ENCODE measurements around the gene DOCK2. TPM values are rescaled to one million over a fixed set of nuclear protein-coding genes. Genes with fewer than 3 reads are reported as not detected.
"Not testable (repeated sequence)": the region's sequence is repeated elsewhere in the genome, so short reads cannot be mapped to it uniquely, and the experiment has no call there.

Gene DOCK2
- total RNA-seq, 1 donor: 167 TPM

DNA sequence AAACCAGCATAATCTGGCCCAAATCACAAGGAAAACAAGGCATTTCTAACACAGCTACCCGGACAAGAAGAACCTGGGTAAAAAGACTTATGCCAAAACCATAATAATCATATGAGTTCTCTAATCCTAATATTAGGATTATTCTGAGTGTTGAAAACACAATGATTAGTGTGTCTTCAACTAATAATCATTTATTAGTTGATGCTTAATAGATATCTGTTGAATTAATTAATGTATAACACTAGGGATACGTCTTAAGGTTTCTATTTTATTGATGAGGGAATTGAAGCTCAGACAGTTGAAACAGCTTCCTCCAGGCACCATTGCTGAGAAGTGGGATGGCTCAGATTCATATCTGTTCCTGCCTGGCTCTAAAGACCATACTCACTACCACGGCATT lies 112.2 kb downstream of the DOCK2 start:
- DNase-seq (ENCODE audit: low read depth in 2 of 3, low spot score in 2 of 3): no peak

DNA sequence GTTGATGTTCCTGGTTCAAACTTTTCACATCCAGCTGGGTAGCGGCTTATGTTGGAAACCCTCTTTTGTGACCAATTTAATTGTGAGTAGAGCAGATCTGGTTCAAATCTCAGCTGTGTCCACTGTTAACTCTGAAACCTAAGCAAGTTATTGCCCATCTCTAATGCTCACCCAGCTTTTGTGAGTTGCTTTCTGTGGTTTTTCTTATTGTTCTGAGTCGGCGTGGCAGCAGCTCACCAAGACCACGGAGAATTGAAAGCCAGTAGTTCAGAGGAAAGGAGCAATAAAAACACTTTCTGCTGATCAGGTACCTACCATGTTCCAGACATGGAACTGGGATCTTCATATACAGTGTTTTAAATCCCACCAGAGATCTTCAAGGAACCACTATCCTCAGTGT lies 114.4 kb downstream of the DOCK2 start:
- DNase-seq (ENCODE audit: low read depth in 2 of 3, low spot score in 2 of 3): no peak

DNA sequence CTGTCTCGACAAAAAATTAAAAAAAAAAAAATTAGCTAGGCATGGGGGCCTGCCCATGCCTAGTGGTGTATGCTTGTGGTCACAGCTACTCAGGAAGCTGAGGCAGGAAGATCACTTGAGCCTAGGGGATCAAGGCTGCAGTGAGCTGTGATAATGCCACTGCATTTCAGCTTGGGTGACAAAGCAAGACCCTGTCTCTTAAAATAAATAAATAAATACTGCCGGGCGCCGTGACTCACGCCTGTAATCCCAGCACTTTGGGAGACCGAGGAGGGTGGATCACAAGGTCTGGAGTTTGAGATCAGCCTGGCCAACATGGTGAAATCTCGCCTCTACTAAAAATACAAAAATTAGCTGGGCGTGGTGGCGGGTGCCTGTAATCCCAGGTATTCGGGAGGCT lies 115.5 kb downstream of the DOCK2 start:
- not testable (repeated sequence) for DNase-seq (ENCODE audit: low read depth in 2 of 3, low spot score in 2 of 3)

- no peak for DNase-seq (ENCODE audit: low read depth in 2 of 3, low spot score in 2 of 3)
Measured at GRCh38 chr5:169753795-169754194, 116.7 kb downstream of the DOCK2 start.

GRCh38 chr5:169754737-169755136 lies 117.7 kb downstream of the DOCK2 start:
- DNase-seq (ENCODE audit: low read depth in 2 of 3, low spot score in 2 of 3): no peak

DNA sequence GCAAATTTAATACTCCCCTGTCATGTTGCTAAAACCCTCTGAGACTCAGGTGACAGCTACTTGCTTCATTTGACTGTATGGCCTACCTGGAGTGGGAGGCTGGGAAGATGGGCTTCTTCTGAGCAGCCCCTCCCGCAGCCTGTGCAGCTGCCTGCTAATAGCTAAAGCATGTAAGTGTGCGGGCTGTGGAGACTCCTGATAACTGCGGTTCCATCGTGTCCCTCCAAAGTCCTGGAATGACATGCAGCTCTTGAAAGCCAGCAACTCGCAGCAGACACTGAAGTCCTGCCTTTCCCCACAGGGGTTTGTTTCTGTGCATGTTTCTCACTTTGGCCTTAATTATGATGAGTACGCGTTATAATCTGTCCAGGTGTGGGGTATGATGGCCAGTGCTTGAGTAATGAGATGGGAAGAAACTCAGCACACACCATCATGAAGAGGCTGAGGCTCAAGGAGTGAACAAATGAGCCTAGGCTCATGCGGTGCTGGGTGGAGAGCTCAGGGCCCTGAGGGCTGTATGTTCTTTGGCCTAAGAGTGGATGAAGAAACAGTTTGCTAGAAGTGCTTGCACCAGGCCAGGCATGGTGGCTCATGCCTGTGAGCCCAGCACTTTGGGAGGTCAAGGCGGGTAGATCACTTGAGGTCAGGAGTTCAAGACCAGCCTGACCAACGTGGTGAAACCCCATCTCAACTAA lies 119.1 kb downstream of the DOCK2 start:
- no peak for DNase-seq (ENCODE audit: low read depth in 2 of 3, low spot score in 2 of 3)

GRCh38 chr5:169757016-169757415 lies 119.9 kb downstream of the DOCK2 start:
- DNase-seq (ENCODE audit: low read depth in 2 of 3, low spot score in 2 of 3): no peak

GRCh38 chr5:169758886-169759285 lies 121.8 kb downstream of the DOCK2 start:
- DNase-seq (ENCODE audit: low read depth in 2 of 3, low spot score in 2 of 3): no peak

- no peak for DNase-seq (ENCODE audit: low read depth in 2 of 3, low spot score in 2 of 3)
Measured at GRCh38 chr5:169760229-169760628, 123.2 kb downstream of the DOCK2 start.

GRCh38 chr5:169762338-169763095 lies 125.4 kb downstream of the DOCK2 start:
- no peak for DNase-seq (ENCODE audit: low read depth in 2 of 3, low spot score in 2 of 3)

DNA sequence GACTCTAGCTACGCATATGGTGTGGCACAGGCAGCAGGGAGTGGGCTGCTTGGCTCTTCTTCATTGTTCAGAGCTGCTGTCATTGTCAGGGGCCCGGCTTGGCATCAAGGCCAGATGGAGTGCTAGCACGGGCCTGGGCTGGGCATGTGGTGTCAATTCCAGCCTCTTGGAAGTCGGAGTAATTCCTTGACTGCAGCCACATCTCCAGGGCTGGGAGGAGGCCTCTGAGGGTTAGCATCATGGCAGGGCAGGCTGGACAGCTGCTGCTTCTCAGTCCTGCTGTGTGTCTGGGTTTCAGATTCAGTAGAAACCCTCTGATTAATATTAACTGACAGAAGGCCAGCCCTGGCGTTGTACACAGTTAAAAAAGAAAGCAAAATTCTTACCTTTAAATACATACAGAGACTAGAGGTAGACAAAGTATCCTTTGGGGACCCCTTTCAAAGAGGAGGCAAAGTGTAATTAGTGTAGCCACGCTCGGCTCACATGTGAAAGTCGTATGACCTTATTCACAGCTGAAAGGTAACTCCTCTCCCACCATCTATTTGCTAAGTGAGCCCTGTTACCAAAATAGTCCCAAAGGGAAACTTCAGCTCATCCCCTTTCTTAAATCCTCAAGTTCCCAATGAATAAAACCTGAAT lies 126.4 kb downstream of the DOCK2 start:
- no peak for DNase-seq (ENCODE audit: low read depth in 2 of 3, low spot score in 2 of 3)

- no peak for DNase-seq (ENCODE audit: low read depth in 2 of 3, low spot score in 2 of 3)
Measured at GRCh38 chr5:169764018-169764378, 126.9 kb downstream of the DOCK2 start.

DNA sequence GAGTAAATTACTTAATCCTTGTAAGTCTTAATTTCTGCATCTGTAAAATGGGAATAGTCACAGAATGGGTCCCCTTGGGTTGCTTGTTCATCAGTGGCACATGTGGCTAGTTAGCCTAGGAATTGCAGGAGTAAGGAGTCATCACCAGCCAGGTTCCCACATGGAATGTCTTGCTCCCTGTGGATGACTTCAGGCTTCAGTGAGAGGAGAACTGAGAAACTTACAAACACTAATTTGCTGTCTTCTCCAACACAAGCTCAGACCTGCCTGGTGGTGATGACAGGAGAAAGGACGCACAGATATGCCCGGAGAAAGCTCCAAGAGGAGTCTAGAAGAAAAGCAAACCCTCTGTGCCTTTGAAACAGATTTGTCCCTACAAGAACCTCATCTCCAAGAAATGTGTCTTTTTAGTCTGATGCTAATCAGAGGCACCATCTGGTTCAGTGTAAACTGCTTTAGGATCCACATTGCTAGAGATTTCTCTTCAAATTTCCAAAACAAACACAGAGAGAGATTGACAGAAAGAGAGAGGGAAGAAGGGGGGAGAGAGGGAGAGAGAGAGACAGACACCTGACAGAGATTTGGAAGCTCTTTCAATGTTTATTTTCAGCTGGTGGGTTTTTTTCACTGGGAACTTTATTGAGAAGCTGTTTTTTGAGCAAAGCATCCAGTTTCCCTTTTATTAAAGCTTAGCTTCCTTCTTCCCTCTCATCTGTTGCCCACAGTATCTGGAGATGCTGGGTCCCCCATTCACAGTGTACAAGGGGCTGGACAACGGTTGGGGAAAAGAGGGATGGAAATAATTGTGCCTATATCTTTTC lies 128.3 kb downstream of the DOCK2 start:
- no peak for DNase-seq (ENCODE audit: low read depth in 2 of 3, low spot score in 2 of 3)

DNA sequence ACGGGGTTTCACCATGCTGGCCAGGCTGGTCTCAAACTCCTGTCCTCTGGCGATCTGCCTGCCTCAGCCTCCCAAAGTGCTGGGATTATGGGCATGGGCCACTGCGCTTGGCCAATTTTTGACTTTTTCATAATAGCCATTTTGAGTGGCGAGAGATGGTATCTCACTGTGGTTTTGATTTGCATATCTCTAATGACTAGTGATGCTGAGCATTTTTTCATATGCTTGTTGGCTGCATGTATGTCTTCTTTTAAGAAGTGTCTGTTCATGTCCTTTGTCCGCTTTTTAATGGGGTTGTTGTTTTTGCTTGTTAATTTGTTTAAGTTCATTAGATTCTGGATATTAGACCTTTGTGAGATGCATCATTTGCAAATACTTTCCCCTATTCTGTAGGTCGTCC lies 129.9 kb downstream of the DOCK2 start:
- DNase-seq (ENCODE audit: low read depth in 2 of 3, low spot score in 2 of 3): not testable (repeated sequence)

- DNase-seq (ENCODE audit: low read depth in 2 of 3, low spot score in 2 of 3): no peak
Measured at GRCh38 chr5:169767938-169768337, 130.9 kb downstream of the DOCK2 start.

DNA sequence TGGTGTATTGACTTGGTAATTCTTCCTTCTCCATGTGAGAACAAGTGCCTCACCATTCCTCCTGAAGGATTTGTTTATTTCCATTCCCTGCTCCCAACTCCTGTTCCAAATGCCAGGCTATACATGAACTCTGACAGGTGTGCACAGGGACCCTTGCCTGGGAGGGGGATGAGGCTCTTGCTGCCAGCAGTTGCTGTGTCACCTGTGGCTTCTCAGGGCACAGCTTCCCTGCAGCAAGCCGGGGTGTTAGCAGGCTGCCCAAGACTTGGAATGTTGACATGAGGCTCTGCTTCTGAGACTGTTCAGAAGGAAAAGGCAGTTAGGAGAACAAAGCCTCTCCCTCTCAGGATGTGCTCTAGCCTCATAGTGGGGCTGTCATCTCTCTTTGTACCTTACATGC lies 131.3 kb downstream of the DOCK2 start:
- no peak for DNase-seq (ENCODE audit: low read depth in 2 of 3, low spot score in 2 of 3)

- DNase-seq (ENCODE audit: low read depth in 2 of 3, low spot score in 2 of 3): no peak
Measured at GRCh38 chr5:169770109-169770508, 133.0 kb downstream of the DOCK2 start.

DNA sequence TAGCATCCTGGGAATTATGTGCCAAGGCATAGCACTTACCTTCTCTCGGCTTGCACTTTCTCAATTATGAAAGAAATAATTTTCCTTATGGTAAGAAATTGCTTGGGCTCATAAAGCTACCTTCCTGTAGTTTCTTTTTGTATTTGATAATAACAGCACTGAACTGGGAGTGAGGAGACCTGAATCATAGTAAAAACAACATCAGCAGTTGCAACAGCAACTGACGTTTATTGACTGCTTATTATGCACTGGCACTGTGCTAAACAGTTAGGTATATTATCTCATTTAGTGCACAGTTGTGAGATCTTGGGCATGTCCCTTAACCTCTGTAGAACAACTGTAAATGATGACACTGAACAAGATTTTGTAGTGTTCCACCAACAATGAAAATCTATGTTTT lies 135.2 kb downstream of the DOCK2 start:
- DNase-seq (ENCODE audit: low read depth in 2 of 3, low spot score in 2 of 3): no peak

DNA sequence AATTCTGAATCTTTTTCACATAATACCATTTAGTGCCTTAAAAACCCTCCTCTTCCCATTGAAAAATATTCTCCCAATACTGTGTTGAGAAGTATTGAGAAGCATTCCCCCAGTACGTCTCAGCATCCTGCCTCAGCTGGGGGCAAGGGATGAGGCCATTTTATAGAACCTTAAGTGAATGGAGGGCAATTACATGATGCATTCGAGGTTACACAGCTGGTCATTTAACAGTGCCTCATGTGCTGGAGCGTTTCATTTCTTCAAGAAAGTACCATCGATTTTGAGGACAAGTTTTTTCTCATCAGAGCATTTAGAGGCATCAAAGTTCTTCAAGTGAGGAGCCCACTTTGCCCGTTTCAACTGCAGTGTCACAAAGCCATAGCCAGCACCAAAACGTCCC lies 135.6 kb downstream of the DOCK2 start:
- no peak for DNase-seq (ENCODE audit: low read depth in 2 of 3, low spot score in 2 of 3)

GRCh38 chr5:169777159-169777558 lies 140.1 kb downstream of the DOCK2 start:
- DNase-seq (ENCODE audit: low read depth in 2 of 3, low spot score in 2 of 3): no peak
